Measurements from ENCODE around the gene MLANA. TPM values are rescaled to one million over a fixed set of nuclear protein-coding genes. Genes with fewer than 3 reads are reported as not detected.
A peak's percentile ranks its signal among the peaks of the same experiment; 100 is the strongest.

Gene MLANA
- total and polyA plus RNA-seq, 10 of the 15 experiments (the other 5 are each of a cell fraction or from before 2014, with no cell fraction given) = 0.11 to 0.26 (median 0.13) TPM; not detected in 6

DNA sequence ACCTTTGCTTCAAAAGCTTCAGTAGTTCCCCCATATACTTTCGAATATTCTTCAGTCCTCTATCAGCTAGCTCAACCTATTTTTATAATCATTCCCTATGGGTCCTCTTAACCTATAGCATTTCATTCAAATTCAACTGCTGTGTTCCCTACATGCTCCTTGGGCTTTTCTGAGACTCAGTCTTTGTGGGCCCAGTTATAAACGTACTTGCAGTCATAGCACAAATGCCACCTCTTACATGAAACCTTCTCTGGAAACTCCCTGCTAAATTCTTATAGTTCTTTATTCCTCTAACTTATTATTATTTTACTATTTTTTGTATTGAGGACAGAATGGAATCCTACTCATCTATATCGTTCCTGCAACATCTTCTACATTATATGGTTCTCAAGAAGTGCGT lies 24.7 kb downstream of the MLANA start:
- no peak overlapping the region for H3K27ac ChIP-seq (ENCODE audit: control insufficient read depth, insufficient read depth)
- peak; percentile 81 for ATAC-seq
- ChIA-PET POLR2A (interaction anchor here (0.6 to 1.3 kb wide), 2 partner anchors 30 to 98 kb away, joined by 3 to 4 read pairs; no protein-coding TSS in a partner anchor), RAD21 (ENCODE audit: unreplicated experiment) (interaction anchor here (0.8 to 1.3 kb wide), 2 partner anchors 30 to 131 kb away, joined by 3 to 6 read pairs; no protein-coding TSS in a partner anchor), SMC1A (ENCODE audit: uncharacterized antibody, unreplicated experiment) (interaction anchor here (1.0 to 1.6 kb wide), 4 partner anchors 21 to 139 kb away, joined by 3 to 7 read pairs (median 3); no protein-coding TSS in a partner anchor), CTCF (interaction anchor here (0.9 to 2.9 kb wide), 5 partner anchors 15 to 139 kb away, joined by 3 to 16 read pairs (median 4); partner anchors contain the start of gene RANBP6)
- H4K20me1 ChIP-seq (ENCODE audit: control insufficient read depth, insufficient read depth) = no peaks in the 10 kb centered on the region
- no peaks in the 10 kb centered on the region for H3K79me2 ChIP-seq (ENCODE audit: control insufficient read depth, insufficient read depth, low read length)
- no peak overlapping the region for H3K4me2 ChIP-seq (ENCODE audit: control insufficient read depth, insufficient read depth)
- in situ Hi-C loops (cut with MboI) (no loop called here), intact Hi-C loops (cut with micrococcal nuclease; ENCODE audit: unreplicated experiment) (no loop called here)
- H3K36me3 ChIP-seq (ENCODE audit: control insufficient read depth in 2 of 2, insufficient read depth in 2 of 2, low read length in 1 of 2) = no peaks in the 10 kb centered on the region
- no peak for FAIRE-seq
- no peak overlapping the region for H3K4me3 ChIP-seq
- BruUV-seq (replicated peaks) = no TSS peak
- 27% methylated on average over 4 of the region's 4 CpGs for WGBS (ENCODE audit: insufficient coverage, insufficient replicate concordance, low lambda C conversion rate, missing lambda C conversion rate)
- DNase-seq (ENCODE audit: low read depth, low spot score) = no peak
- H2AFZ ChIP-seq (ENCODE audit: control insufficient read depth, low read depth, low read length) = no peak overlapping the region
- no peaks in the 10 kb centered on the region; the same call in 1 of the 2 replicates for H3K4me1 ChIP-seq (ENCODE audit: control insufficient read depth, insufficient read depth, low read length)
- H3K9ac ChIP-seq (ENCODE audit: control insufficient read depth, insufficient read depth, low read length) = no peak overlapping the region
- TF ChIP-seq, protein P1, sequence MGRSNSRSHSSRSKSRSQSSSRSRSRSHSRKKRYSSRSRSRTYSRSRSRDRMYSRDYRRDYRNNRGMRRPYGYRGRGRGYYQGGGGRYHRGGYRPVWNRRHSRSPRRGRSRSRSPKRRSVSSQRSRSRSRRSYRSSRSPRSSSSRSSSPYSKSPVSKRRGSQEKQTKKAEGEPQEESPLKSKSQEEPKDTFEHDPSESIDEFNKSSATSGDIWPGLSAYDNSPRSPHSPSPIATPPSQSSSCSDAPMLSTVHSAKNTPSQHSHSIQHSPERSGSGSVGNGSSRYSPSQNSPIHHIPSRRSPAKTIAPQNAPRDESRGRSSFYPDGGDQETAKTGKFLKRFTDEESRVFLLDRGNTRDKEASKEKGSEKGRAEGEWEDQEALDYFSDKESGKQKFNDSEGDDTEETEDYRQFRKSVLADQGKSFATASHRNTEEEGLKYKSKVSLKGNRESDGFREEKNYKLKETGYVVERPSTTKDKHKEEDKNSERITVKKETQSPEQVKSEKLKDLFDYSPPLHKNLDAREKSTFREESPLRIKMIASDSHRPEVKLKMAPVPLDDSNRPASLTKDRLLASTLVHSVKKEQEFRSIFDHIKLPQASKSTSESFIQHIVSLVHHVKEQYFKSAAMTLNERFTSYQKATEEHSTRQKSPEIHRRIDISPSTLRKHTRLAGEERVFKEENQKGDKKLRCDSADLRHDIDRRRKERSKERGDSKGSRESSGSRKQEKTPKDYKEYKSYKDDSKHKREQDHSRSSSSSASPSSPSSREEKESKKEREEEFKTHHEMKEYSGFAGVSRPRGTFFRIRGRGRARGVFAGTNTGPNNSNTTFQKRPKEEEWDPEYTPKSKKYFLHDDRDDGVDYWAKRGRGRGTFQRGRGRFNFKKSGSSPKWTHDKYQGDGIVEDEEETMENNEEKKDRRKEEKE (IDR thresholded peaks at IDR 0.05) = no peak
- TF ChIP-seq GATAD2B (conservative IDR thresholded peaks at IDR 0.05; ENCODE audit: low read depth) = no peak
- TF ChIP-seq, protein P2, sequence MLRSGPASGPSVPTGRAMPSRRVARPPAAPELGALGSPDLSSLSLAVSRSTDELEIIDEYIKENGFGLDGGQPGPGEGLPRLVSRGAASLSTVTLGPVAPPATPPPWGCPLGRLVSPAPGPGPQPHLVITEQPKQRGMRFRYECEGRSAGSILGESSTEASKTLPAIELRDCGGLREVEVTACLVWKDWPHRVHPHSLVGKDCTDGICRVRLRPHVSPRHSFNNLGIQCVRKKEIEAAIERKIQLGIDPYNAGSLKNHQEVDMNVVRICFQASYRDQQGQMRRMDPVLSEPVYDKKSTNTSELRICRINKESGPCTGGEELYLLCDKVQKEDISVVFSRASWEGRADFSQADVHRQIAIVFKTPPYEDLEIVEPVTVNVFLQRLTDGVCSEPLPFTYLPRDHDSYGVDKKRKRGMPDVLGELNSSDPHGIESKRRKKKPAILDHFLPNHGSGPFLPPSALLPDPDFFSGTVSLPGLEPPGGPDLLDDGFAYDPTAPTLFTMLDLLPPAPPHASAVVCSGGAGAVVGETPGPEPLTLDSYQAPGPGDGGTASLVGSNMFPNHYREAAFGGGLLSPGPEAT (IDR thresholded peaks at IDR 0.05; ENCODE audit: low read depth) = peak; percentile 29; the same call in 1 of the 2 replicates
- TF ChIP-seq, protein P3, sequence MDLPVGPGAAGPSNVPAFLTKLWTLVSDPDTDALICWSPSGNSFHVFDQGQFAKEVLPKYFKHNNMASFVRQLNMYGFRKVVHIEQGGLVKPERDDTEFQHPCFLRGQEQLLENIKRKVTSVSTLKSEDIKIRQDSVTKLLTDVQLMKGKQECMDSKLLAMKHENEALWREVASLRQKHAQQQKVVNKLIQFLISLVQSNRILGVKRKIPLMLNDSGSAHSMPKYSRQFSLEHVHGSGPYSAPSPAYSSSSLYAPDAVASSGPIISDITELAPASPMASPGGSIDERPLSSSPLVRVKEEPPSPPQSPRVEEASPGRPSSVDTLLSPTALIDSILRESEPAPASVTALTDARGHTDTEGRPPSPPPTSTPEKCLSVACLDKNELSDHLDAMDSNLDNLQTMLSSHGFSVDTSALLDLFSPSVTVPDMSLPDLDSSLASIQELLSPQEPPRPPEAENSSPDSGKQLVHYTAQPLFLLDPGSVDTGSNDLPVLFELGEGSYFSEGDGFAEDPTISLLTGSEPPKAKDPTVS (IDR thresholded peaks at IDR 0.05; ENCODE audit: low read depth, low read length) = no peak
- TF ChIP-seq FOXM1 (IDR thresholded peaks at IDR 0.05; ENCODE audit: low read depth, low read length) = no peak
- H3K9me3 ChIP-seq (replicated peaks; ENCODE audit: control insufficient read depth, insufficient read depth, low read length) = no peaks in the 10 kb centered on the region
- H3K27me3 ChIP-seq (replicated peaks in 1 of 2; ENCODE audit: control insufficient read depth in 2 of 2, insufficient read depth in 2 of 2, low read length in 1 of 2) = no peaks in the 10 kb centered on the region
